GM12891 (cell line): ENCODE measurements around the gene AGBL5.

ENCODE experiments used
- POLR2A ChIP-seq: IDR thresholded peaks from 2 replicates; pipeline ENCODE4 v1.6.1; 2011; ENCODE audit warnings: low read depth, low read length, control low read depth
- POLR2AphosphoS5 ChIP-seq: IDR thresholded peaks from 2 replicates; pipeline ENCODE4 v1.6.1; 2011; ENCODE audit warnings: low read depth, low read length, control low read depth
- TAF1 ChIP-seq: IDR thresholded peaks from 2 replicates; pipeline ENCODE4 v1.6.1; 2011; ENCODE audit warnings: low read depth, low read length, control low read depth

- TF ChIP-seq TAF1, result no peak
- no peak for TF ChIP-seq POLR2A
- no peak for TF ChIP-seq POLR2AphosphoS5
Observed at GRCh38 chr2:27014771-27015433, 36.6 kb upstream of the AGBL5 start.
